GM21515 (cell line): Measurements from ENCODE around the gene HSPBAP1.

Source experiments
- ATAC-seq: cut with Tn5 transposase; IDR thresholded peaks from one replicate; pipeline ENCODE4 v1.9.1; 2021; ENCODE audit not compliant: unreplicated experiment

HSPBAP1 gene, protein sequence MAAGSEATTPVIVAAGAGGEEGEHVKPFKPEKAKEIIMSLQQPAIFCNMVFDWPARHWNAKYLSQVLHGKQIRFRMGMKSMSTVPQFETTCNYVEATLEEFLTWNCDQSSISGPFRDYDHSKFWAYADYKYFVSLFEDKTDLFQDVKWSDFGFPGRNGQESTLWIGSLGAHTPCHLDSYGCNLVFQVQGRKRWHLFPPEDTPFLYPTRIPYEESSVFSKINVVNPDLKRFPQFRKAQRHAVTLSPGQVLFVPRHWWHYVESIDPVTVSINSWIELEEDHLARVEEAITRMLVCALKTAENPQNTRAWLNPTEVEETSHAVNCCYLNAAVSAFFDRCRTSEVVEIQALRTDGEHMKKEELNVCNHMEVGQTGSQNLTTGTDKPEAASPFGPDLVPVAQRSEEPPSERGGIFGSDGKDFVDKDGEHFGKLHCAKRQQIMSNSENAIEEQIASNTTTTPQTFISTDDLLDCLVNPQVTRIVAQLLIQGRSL

GRCh38 chr3:122793568-122794416 is at the start of gene HSPBAP1:
HSPBAP1 (minus strand) TSS chr3:122793831; CDS start chr3:122793680, 151 bp downstream.
- peak; percentile 64 for ATAC-seq

- no peak for ATAC-seq
Measured at GRCh38 chr3:122835590-122835989, 42.0 kb upstream of the HSPBAP1 start.

- no peak for ATAC-seq
Measured at GRCh38 chr3:122828281-122828680, 34.6 kb upstream of the HSPBAP1 start.

DNA sequence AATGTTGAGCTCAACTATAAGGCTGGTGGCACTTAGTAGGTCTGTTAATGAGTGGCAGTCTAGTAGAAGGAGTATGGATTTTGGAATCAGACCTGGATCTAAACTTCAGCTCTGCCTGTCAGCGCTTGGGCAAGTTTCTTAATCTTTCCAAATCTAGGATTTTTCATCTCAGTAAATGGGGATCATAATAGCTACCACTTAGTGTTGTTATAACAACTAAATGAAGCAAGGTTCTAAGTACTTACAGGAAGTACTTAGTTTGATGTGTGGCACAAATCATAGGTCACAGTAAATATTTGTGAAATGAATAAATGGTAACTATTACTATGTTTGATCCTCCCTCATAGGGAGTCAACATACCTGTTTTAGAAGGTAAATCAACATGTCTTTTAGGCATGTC is 32.6 kb upstream of the HSPBAP1 start:
- no peak for ATAC-seq

DNA sequence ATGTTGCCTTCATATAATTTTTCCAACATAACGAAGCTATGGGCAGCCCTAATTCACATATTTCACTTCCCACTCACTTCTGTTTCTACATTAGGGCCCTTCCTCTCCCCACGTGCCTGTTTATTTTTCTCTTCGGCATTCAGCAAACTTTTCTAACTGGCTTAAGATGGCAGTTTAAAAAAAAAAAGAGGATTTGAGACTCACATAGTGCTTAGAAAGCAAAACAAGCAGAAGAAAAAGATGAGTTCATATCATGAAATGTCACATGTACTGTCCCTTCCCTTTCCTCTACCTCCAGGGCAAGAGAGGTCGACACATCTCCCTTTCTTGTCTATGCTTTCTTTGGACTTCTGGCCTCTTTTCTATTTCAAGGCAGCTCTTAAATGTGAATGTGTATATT is 31.8 kb upstream of the HSPBAP1 start:
- no peak for ATAC-seq

- no peak for ATAC-seq
Measured at GRCh38 chr3:122824465-122825381, 31.1 kb upstream of the HSPBAP1 start.

GRCh38 chr3:122816587-122816986 is 23.0 kb upstream of the HSPBAP1 start:
- ATAC-seq: no peak

DNA sequence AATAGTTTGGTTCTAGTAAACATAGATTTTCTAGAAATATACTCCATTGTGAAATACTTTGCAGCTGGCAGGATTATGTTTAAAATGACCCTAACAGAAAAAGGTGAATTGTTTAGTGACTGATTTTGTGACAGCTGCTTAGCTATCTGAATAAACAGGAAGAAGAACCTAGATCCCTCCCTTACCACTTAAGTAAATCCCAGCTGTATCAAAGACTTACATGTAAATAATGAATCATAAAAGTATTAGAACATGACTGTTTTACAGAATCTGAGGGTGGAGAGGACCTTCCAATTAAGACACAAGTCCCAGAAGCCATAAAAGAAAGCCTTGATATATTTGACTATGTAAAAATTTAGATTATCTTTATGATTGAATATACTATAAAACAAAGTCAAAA is 17.1 kb upstream of the HSPBAP1 start:
- ATAC-seq: no peak

GRCh38 chr3:122803977-122804376 is 10.3 kb upstream of the HSPBAP1 start:
- ATAC-seq: no peak

DNA sequence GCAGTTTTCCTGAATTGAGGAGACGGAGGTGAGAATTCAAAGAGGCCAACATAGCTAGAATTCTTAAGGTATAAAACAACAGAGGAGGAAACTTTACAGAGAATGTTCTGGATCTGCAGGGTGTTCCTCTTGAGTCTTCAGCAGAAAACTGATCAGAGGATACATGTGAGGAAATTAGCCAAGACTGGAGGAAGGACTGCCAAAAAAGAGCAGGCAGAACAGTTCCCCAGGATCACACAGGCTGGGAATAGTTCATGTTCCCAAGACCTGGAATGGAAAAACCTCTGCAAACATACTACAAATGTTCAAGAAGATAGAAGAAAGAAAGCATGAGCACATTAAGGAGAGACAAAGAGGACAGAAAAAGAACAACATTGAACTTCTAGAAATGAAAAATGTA is 8.7 kb upstream of the HSPBAP1 start:
- no peak for ATAC-seq

- no peak for ATAC-seq
Measured at GRCh38 chr3:122800706-122801237, 7.1 kb upstream of the HSPBAP1 start.

GRCh38 chr3:122800031-122800430 is 6.4 kb upstream of the HSPBAP1 start:
- ATAC-seq: no peak

DNA sequence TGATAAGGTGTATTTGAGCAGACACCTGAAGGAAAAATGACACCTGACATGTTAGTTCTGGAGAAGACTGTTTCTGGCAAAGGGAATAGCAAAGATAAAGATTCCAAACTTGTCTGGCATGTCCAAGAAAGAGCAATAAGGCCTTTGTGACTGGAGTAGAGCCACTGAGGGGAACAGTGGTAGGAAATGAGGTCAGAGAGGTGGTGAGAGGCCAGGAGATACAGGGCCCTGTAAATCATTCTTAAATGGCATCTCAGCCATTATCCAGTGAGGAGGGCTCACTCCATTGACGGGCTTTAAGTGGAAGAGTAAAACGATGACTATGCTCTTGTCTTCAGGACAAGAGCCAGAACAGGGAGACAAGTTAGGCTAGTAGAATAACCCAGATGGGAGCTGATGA is 5.7 kb upstream of the HSPBAP1 start:
- ATAC-seq: no peak

DNA sequence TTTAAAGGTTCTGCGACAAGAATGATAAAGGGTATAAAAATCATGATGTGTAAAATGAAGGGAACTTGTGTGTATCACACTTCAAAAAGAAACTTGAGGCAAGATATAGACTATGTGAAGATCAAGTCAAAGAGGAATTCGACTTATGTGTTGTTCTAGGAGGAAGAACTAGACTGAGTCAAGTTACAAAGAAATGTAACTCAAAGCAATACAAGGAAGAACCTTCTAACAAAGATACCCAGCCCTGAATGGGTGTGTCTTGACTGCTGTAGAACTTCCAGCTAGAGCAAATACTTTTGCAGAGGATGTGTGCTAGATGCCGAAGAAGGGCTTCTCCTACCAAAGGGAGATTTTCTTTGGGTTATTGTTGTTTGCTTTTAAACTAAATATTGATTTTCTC is 3.7 kb upstream of the HSPBAP1 start:
- ATAC-seq: no peak

- ATAC-seq: no peak
Measured at GRCh38 chr3:122795674-122796195, 2.1 kb upstream of the HSPBAP1 start.

DNA sequence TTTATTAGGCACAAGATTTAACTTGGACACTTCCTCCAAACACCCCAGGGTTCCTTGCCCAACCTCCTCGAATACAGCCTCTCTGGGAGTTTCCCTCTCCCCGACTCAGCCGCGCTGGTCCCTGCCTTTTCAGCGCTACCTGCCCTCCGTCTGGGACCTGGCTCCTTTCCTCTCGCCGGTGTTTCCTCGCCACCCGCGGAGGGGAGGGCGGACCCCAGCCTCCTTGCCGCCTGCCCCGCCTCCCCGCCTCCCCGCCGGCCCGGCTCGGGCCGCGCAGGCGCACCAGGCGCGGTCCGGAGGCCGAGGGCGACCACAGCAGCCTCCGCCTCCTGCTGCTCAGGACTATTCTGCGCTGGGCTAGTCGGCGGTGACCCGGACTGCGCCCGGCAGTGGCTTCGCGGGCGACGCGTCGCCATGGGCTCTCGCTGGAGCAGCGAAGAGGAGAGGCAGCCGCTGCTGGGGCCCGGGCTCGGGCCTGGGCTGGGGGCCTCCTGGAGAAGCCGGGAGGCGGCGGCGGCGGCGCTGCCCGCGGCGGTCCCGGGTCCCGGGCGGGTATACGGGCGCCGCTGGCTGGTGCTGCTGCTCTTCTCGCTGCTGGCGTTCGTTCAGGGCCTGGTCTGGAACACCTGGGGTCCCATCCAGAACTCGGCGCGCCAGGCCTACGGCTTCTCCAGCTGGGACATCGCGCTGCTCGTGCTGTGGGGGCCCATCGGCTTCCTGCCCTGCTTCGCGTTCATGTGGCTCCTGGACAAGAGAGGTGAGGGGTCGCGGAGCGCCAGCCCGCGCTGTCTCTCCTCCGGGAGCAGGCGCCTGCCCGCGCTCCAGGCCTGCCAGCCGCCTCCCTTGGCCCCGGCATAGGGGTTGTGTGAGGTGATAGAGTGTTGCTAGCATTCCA is 1.4 kb upstream of the HSPBAP1 start, which contains the start of gene SLC49A4:
Gene SLC49A4 (plus strand): TSS at position 291 of the 895 bp plus-strand sequence. CDS start 124 bp downstream, at position 415.
- peak; percentile 68 for ATAC-seq

GRCh38 chr3:122794483-122794778 is 800 bp upstream of the HSPBAP1 start:
- ATAC-seq: no peak

- ATAC-seq: no peak
Measured at GRCh38 chr3:122789585-122790273, 3.9 kb downstream of the HSPBAP1 start.

GRCh38 chr3:122787872-122788271 is 5.8 kb downstream of the HSPBAP1 start:
- ATAC-seq: no peak
